ENCODE data around the gene SGMS1.
A peak's percentile ranks its signal among the peaks of the same experiment; 100 is the strongest.
"Not testable (repeated sequence)": the region's sequence is repeated elsewhere in the genome, so short reads cannot be mapped to it uniquely, and the experiment has no call there.

Gene SGMS1

GRCh38 chr10:50355693-50356480, 267.9 kb downstream of the SGMS1 start:
- not testable (repeated sequence) for DNase-seq

- DNase-seq, result no peak
These were observed 272.1 kb downstream of the SGMS1 start for GRCh38 chr10:50351483-50352146.

GRCh38 chr10:50350366-50350765, 273.4 kb downstream of the SGMS1 start:
- no peak for DNase-seq

- DNase-seq, result no peak
These were observed 274.2 kb downstream of the SGMS1 start for GRCh38 chr10:50349554-50349953.

GRCh38 chr10:50347394-50347802, 276.4 kb downstream of the SGMS1 start:
- no peak for DNase-seq

GRCh38 chr10:50346942-50347341, 276.8 kb downstream of the SGMS1 start:
- no peak for DNase-seq

- DNase-seq, result no peak
These were observed 278.2 kb downstream of the SGMS1 start for GRCh38 chr10:50345545-50345944.

GRCh38 chr10:50343702-50344331, 279.9 kb downstream of the SGMS1 start:
- no peak for DNase-seq

- DNase-seq, result no peak
These were observed 281.8 kb downstream of the SGMS1 start for GRCh38 chr10:50341987-50342386.

GRCh38 chr10:50336140-50336539, 287.6 kb downstream of the SGMS1 start:
- DNase-seq, result no peak

GRCh38 chr10:50335397-50335796, 288.4 kb downstream of the SGMS1 start:
- no peak for DNase-seq

- DNase-seq, result no peak
These were observed 289.5 kb downstream of the SGMS1 start for GRCh38 chr10:50334273-50334672.

- no peak for DNase-seq
These were observed 289.9 kb downstream of the SGMS1 start for GRCh38 chr10:50333872-50334271.

GRCh38 chr10:50332108-50332842, 291.5 kb downstream of the SGMS1 start:
- DNase-seq, result no peak

- DNase-seq, result no peak
These were observed 292.3 kb downstream of the SGMS1 start for GRCh38 chr10:50331486-50331885.

GRCh38 chr10:50326757-50327701, 296.7 kb downstream of the SGMS1 start:
- no peak for DNase-seq

- no peak for DNase-seq
These were observed 297.6 kb downstream of the SGMS1 start for GRCh38 chr10:50326172-50326555.

GRCh38 chr10:50325449-50326171, 298.1 kb downstream of the SGMS1 start:
- DNase-seq, result peak; percentile 42

GRCh38 chr10:50324680-50325393, 298.9 kb downstream of the SGMS1 start:
- DNase-seq, result no peak

GRCh38 chr10:50324046-50324445, 299.7 kb downstream of the SGMS1 start:
- no peak for DNase-seq

- no peak for DNase-seq
These were observed 301.7 kb downstream of the SGMS1 start for GRCh38 chr10:50322077-50322476.

Data from SIG-M5 (cell line).